Stimulated activated CD8-positive, alpha-beta memory T cell treated with anti-CD3 and anti-CD28 coated beads, Interleukin-7, amount 100 ng/mL, for 1 hour (primary cell): ENCODE data around the gene GRK5.

Experiments
- DNase-seq, 2 donors: peaks; one replicate each; pipeline ENCODE4 v3.0.0-alpha.2; 2020; ENCODE audit warnings: low read depth in 2 of 2

The GRK5 gene

DNA sequence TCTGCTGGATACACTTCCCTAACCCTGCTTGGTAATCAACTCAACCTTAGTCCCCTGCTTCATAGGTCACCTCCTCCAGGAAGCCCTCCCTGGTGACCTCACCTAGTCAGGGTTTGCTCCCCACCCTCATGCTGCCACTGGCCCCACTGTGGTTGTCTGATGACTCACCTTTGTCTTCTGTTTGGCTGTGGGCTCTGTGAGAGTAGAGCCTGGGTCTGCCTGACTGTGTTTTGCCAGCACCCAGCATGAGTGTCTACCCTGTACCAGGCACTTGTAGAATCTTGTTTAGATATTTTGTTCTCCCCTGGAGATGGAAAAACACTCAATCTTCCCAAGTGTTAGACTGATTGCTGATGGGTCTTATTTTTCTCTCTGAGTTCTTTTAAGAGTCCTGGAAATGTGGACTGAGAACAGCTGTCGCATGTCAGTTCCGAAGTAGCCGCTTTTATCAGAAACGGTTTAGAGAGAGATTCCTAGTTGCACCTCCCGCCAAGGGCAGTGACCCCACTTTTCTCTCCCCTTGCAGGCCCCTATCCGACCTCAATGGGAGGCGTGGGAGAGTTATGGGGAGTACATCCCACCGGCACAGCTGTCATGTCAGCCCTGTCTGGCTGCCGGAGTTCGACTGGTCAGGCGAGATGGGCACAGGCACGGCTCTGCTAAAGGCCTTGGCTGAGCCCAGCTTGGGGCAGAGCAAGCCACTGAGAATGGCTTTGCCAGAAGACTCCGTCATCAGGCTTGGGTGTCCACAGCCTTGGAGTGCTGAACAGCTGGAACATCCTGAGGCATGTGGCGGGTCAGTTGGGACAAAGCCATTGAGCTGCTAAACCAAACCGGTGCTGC lies 134.3 kb downstream of the GRK5 start:
- peak in 1 of 2 donors; percentile 6 for DNase-seq

DNA sequence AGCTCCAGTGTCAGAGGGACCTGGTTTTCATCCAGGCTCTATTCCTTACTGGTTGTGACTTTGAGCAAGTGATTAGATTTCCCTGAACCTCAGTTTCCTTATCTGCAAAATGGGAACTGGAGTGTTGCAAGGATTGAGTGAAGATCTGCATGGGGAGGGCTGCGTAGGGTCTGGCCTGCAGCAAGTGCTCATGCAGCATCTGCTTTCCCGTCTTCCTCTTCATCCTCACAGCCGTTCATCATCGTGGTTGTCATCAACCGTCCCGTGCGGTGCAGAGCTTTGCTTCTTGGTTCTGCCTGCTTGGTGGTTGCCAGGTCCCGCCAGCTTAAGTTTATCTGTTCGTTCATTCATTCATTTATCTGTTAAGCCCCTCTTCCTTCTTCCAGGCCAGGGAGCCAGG lies 135.0 kb downstream of the GRK5 start:
- no peak for DNase-seq

DNA sequence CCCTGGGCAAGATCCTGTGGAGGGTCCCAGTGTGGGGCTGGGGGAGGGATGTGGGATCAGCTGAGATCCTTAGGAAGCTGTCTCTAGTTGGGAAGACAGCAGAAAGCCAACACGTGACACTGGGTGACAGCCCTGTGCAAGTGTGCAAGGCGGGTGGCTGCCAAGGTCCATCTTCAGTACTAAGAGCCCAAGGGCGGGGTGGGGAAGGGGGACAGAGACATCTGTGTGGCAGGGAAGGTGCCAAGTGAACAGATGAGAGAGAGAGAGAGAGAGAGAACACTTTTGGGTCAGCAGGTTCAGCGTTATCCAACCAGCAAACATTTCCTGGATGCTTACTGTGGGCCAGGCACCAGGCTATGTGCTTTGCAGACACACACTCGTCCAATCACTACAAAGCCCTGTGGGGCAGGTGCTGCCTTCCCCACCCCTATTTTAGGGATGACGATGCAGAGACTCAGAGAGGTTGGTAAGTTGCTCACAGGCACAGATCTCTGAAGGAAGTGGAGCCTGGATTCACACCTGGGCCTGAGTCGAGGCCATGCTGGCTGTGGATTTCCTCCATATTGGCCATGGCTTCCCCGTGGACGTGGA lies 135.7 kb downstream of the GRK5 start:
- no peak for DNase-seq

DNA sequence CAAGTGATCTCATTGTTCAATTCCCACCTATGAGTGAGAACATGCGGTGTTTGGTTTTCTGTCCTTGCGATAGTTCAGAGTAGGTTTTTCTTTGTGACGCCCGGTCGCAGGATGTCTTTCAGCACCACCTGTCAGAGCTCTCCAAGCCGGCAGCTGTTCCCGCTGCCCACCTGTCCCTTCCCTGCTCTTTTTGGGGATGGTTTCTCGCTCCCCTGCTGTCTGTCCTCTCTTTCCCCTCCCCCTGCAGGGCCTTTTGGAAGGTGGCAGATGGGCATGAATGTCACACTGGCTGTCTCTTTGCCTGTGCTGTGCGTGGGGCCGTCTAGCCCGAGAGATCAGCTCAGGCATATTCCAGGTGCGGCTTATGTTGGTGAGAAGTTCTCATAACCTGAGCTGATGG lies 137.0 kb downstream of the GRK5 start:
- DNase-seq, result no peak

DNA sequence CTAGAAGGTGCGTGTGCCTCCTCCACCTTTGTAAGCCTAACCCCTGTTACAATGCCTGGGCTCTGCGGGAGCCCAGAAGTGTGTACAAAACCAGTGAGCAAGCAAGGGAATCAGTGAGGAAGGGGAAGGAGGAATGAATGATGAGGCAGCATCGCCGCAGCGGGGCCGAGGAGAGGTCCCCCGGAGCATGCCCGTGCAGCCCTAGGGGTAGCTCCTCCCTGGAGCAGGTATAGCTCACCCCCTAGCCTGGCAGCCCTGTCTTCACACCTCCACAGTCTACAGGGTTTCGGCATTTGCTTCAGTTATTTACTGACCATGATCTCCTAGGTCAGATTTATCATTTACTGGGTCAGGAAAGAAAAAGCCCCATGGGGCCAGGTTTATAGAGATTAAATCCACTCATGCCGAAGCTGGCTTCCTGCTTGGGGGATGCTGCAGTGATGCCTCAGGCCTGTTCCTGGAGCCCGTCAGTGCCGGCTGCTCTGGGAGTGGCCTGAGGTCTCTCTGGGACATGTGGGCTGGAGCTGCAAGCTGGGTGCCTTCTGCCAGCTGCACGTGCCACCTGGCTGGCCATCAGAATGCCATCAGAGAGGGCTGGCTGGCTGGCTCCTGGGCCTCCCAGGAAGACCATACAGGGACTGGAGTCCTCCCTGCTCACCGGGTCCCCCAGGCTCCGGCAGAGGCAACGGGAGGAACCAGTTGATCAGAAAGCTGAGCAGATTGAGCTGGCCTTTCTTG lies 138.9 kb downstream of the GRK5 start:
- DNase-seq, result no peak

DNA sequence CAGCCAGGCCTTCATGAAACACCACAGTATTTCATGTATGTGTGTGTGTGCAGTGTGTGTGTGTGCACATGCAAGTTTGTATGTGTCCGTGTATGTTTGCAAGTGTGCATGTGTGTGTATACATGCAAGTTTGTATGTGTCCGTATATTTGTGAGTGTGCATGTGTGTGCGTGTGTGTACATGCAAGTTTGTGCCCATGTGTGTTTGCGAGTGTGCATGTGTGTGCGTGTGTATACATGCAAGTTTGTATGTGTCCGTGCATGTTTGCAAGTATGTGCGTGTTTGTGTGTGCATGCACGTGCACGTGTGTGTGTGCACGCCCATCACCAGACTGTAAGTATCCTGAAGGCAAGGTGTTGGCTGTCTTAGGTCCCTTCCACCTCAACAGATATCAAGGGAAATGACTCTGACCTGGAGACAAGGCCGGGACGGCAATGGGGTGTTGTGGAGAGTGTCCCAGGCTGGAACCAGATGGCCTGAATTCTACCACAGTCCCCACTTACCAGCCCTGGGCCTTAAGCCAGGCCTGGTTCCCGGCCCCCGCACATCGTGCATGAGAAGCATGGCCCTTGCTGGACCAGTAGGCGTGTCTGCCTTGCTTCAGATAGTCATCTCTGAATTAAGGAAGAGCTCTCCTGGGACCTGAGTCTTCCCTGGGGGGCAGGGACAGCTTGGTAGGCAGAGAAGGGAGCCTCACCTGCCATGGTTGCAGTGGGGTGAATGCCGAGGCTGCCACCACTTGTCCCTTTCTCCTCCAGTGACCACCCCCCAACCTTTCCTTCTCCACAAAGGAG lies 140.0 kb downstream of the GRK5 start:
- DNase-seq, result no peak

DNA sequence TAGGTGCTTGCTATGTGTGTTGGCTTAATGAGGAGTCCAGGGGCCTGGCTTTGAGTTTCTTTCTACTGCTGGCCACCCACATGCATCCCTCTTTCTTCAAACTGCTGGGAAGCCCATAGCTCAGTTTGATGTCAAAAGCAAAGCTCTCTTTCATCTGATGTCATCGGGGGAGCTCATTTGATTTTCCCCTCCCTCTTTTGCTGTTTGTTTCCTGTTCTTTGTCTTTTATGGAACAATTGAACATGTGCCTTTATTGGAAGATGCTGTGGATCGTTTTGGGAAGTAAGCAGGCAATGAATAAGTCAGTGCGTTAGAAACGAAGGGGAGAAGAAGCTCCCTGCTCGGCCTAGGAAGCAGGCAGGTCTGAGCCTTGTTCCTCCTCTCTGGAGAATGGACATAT lies 140.7 kb downstream of the GRK5 start:
- DNase-seq, result no peak

DNA sequence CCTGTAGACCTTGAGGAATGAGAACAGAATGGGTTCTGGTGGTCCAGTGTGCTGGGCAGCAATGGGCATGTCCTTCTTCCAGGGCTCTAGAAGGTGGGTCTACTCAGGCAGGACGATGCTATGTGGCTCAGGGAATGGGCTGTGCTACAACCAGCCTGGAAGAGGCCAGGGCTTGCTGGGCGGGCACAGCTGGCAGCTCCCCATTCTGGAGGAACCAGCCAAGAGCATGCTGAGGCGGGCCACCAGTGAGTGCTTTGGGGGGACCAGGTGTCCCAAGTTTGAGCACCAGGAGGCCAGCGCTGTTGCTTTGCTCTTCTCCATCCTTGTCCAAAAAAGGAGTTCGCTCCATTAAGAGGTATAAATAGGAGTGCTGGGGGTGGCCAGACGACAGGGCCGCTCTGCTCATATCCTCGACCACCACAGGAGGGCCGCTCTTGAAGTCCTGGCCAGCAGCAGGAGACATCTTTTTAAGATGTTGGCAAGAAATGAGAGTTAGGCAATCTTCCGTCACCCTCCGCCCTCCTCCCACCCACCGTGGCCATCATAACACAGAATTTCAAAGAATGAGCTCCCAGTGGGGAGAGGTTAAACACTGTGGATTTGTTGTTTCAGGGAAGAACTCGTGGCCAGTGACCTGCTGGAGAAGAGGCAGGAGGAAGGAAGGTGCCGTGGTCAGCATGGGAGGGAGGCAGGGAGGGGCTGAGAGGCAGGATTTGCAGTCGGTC lies 141.3 kb downstream of the GRK5 start:
- no peak for DNase-seq

DNA sequence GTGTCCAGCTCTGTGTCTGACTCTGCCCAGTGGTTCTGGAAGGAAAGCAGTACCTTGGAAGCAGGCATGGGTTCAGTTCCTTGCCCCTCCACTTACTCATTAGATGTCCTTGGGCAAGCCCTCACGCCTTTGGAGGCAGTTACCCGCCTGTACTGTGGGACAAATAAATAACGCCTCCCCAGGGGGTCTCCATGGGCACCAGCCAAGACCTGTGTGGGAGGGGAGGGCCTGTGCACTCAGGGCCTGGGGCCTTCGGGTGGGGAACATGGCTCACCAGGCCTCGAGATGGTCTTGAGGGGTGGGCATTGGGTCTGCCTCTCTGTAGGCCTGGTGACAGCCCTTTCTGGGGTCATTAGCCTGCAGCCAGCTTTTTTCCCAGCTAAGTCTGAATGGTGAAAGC lies 142.0 kb downstream of the GRK5 start:
- DNase-seq, result no peak

DNA sequence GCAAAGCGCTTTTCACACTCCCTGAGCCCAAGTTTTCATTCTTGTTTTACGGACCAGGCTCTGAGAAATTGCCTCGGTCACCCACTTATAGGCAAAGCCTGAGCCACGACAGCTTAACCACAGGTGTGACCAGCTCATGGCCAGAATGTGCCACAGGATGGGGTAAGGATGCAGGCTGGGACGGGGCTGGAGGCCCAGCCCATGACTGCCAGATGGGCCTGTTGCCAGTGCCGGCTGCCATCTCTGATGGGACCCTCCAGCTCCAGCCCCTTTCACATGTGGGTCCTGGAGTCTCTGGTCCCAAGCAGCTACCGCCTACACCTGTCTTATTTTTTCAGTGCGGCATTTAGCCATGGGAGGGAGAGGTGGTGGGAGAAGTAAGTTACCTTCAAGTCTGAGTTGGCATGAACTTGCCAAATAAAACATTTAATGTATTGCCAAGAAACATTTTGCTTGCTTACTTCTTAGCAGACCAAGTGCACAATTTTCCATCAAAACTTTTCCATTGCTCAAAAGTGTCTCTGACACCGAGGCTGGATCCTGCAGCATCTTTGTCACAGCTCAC lies 142.6 kb downstream of the GRK5 start:
- no peak for DNase-seq

DNA sequence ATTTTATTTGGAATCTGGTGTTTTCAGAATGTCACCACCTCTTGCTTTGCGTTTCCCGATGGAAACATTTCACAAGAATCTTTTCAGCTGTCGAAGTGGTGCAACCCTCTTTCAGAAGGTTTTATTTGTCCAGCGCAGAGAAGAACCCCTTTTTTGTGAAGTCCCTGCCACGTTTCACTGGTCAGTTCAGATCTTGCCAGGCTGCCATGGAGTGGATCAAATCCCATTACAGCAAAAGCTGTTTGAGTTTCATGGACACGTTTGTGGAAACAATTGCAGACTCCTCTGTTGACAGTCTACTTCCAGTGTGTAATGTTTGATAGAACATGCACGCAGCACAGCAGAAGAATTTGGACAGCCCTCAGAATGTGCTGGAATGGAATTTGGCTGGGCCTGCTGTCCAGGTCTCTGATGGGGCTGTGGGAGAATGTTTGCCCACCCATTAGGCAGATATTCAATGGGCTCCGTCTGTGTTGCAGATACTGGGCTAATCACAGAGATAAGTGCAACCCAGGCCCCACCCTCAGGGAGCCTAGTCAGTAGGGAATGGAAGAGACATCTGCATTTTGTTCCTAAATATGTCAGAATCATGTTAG lies 143.2 kb downstream of the GRK5 start:
- DNase-seq, result no peak

DNA sequence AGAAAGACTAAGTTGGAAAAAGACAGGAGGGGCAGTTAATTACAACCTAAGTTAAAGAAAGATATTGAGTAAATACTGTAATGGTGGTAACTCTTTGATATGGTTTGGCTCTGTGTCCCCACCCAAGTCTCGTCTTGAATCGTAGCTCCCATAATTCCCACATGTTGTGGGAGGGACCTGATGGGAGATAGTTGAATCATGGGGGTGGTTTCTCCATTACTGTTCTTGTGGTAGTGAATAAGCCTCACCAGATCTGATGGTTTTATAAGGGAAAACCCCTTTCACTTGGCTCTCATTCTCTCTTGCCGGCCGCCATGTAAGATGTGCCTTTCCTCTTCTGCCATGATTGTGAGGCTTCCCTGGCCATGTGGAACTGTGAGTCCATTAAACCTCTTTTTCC lies 143.8 kb downstream of the GRK5 start:
- no peak for DNase-seq

DNA sequence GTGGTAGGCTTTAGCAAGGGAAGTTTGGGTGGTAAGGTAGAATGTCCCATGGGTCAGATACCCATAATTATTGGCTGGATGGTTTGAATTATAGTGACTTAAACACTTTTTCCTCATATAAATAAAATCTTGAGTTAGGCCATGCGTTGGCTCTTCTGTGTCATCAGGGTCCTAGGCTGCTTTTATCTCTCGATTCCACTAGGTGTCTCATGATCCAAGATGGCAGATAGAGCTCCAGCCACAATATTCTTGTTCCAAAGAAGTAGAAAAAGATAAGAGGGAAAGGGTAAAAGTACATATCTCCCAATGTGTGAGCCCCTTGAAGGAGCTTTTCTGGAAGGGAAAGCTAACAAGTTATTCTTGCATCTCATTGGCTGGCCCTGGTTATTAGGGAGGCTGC lies 144.7 kb downstream of the GRK5 start:
- DNase-seq, result no peak

DNA sequence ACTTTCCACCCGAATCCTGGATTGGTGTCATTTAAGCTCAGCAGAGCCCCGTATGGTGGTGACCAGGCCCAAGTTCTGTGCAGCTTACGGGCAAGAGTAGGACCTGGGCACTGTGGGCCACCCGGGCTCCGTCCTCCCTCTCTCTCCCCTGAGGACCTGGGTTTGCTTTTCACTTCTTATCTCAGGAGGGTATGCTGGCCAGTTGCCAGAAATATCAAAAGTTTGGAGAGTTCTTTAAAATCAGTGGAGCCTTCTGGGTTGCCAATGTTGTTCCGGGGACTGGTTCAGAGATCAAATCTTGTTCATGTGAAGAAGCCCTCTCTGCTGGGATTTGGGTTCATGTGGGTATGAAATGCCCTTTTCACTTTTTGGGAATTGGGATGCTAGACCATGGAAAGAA lies 145.4 kb downstream of the GRK5 start:
- no peak for DNase-seq

DNA sequence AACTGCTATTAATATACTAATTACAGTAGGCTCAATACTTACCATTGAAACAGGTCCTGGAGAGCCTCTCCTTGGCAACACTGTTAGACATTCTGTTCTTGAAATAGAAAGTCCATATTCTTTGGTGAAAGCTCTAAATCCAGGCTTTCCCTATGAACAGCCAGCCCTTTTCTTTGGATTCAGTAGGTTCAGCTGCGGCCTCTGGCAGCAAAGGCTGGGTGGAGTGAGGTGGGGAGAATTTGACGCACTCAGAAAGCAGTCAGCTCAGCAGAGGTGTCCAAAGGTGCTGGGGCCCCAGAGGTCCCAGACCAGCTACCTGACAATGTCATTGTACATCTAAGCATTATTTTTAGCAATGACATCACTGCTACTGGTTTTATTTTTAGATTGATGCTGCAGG lies 146.1 kb downstream of the GRK5 start:
- no peak for DNase-seq

DNA sequence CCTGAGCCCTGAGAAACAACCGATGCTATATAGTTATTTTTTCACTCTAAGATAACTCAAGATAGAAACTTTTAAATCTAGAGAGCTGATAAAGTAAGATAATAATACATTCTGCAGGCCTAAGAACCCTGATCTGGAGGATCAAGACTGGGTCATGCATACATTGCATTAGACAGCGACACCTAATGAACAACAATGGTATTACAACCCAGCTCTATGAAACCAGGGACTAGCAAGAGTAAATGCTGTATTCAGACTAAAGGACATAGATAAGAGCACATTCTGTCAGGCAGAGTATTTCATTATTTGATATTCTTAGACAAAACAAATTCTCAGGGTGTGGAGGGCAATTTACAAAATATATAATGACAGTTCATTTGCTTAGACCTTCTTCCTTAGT lies 148.6 kb downstream of the GRK5 start:
- no peak for DNase-seq

DNA sequence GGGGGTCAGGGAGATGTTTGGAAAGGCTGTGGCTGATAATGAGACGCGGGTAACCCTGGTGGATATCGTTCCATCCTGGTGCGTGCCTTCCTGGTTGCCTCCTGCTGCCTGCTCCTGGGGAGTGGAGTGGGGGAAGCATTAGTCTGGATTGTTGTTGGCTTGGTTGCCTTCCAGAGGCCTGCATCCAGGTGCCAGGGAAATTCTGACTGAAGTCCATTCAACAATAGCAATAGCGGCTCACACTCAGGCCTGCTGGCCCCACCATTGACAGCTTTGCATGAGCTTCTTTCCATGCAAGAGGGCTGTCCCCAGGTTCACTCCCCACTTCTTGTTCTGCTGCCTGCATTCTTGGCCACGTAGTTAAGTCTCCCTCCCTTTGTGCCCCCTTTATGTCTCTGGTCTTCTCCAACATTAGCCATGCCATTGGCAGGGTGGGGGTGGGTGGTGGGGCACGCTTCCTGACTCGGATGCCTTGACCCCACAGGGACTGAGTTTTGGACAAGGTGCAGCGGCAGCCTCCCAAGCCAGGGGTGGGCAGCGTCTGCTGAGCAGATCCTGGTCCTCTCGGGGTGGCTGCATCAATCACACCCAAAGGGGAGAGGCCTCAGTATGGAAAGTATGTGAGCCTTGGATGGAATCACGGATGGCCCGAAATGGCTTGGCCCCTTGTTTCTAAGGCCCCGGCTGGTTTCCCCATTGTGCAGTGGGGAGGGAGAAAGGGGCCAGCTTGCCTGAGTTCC lies 150.2 kb downstream of the GRK5 start:
- no peak for DNase-seq

DNA sequence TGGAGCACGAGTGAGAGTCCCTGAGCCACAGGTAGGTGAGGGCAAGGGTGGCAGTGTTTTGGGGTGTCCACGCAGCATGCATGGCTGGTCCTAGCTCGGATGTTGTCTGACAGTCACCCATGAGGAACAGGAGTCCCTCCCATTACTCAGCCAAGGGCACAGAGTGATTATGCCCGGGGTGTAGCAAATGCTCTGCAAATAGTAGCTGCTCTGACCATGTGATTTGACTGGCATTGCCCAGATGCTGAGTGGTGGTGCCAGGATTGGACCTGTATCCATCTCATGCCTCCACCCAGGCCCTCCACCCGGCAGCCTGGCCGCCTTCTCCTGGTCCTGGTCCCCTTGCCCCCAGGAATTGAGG lies 150.8 kb downstream of the GRK5 start:
- DNase-seq, result no peak

DNA sequence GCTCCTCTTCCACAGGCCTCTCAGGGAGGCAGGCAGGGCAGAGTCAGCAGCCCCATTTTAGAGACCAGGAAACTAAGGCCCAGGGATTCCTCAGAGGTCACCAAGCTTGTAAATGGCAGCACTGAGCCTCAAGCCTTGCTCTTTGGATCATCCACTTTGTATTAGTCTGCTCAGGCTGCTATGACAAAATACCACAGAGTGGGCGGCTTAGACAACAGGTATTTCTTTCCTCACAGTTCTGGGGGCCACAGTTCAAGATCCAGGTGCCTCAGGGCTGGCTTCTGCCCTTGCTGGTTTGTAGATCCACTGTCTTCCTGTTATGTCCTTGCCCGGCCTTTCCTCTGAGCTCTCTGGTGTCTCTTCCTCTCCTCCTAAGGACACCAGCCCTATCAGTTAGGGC lies 151.2 kb downstream of the GRK5 start:
- DNase-seq, result no peak

DNA sequence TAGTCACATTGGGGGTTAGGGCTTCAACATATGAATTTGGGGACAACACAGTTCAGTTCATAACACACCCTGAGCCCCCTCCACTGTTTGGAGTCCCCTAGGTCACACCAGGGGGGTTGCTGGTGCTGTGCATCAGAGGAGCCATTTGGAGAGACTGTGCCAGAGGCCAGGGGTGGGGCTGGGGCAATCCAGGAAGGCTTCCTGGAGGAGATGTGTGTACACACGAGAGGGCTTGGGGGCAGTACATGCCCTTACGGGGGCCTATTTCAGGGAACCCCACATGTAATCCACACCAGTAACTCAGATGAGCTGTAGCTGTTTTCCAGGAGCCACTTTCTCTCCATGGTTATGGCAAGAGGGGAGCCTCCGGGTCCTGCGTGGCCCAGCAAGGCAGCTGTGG lies 151.7 kb downstream of the GRK5 start:
- no peak for DNase-seq
